ENCODE results near the gene TPO.

- TF ChIP-seq, protein P1, sequence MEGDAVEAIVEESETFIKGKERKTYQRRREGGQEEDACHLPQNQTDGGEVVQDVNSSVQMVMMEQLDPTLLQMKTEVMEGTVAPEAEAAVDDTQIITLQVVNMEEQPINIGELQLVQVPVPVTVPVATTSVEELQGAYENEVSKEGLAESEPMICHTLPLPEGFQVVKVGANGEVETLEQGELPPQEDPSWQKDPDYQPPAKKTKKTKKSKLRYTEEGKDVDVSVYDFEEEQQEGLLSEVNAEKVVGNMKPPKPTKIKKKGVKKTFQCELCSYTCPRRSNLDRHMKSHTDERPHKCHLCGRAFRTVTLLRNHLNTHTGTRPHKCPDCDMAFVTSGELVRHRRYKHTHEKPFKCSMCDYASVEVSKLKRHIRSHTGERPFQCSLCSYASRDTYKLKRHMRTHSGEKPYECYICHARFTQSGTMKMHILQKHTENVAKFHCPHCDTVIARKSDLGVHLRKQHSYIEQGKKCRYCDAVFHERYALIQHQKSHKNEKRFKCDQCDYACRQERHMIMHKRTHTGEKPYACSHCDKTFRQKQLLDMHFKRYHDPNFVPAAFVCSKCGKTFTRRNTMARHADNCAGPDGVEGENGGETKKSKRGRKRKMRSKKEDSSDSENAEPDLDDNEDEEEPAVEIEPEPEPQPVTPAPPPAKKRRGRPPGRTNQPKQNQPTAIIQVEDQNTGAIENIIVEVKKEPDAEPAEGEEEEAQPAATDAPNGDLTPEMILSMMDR (IDR thresholded peaks at IDR 0.05), result no peak
- TF ChIP-seq POLR2A (IDR thresholded peaks at IDR 0.05), result no peak
These were observed 38.2 kb downstream of the TPO start for GRCh38 chr2:1451422-1451821.
